ENCODE measurements around the gene LRFN5.
"Not testable (repeated sequence)": the region's sequence is repeated elsewhere in the genome, so short reads cannot be mapped to it uniquely, and the experiment has no call there.

Gene LRFN5

DNA sequence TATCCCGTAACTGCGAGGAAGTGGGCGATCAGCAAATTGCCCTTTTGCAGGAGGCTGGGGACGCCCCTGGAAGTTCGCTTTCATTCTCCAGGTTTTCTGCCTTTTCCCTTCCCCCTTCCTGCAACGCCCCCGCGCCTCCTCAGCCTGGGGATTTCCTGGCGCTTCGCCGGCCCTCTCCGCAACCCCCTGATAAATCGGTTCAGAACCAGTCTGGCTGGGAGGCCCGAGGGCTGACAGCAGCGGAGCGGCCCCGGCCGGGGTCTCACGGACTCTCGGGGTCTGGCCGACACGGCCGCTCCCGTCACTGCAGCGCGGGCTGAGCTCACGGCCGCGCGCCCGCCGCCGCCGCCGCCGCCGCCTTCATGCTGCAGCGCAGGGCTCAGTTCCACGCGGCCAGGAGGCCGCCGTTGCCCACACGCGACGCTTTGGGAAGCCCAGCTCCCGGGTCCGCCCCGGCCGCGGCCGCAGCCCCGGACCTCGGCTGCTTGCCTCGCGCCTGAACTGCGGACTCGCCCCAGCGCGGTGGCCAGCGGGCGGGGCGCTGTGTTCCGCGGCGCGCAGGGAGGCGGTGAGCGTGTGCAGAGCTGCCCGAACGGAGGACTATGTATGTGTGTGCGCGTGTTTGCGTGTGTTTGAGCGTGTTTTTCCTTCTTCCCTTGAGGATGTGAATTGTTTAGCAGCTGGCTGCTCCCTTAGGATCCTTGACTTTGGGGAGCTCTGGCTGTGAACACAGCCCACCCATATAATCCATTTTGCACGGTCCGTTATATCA is at the start of gene LRFN5:
TSS of gene LRFN5 (plus strand) at position 345 of the 772 bp plus-strand sequence.
- H3K27ac Mint-ChIP-seq = no peak within 1 kb of the TSS
- peaks cover 5% of the 10 kb centered on the region for H3K4me1 Mint-ChIP-seq (ENCODE audit: low read depth)
- H3K4me3 Mint-ChIP-seq = peak within 1 kb of the TSS; percentile 42
- no peaks in the 10 kb centered on the region for H3K9me3 Mint-ChIP-seq
- intact Hi-C loops (cut with micrococcal nuclease) = no loop called here
- no peaks in the 10 kb centered on the region for H3K36me3 Mint-ChIP-seq (ENCODE audit: low read depth)
- peaks cover 74% of the 10 kb centered on the region for H3K27me3 Mint-ChIP-seq

- no peaks in the 10 kb centered on the region for H3K27me3 Mint-ChIP-seq
- no peaks in the 10 kb centered on the region for H3K36me3 Mint-ChIP-seq (ENCODE audit: low read depth)
- no peak overlapping the region for H3K4me3 Mint-ChIP-seq
- H3K27ac Mint-ChIP-seq = no peak overlapping the region
- intact Hi-C loops (cut with micrococcal nuclease) = no loop called here
- H3K9me3 Mint-ChIP-seq = no peaks in the 10 kb centered on the region
- no peaks in the 10 kb centered on the region for H3K4me1 Mint-ChIP-seq (ENCODE audit: low read depth)
Measured at GRCh38 chr14:41558490-41558889, 48.2 kb upstream of the LRFN5 start.

GRCh38 chr14:41566864-41567263 is 39.8 kb upstream of the LRFN5 start:
- H3K4me1 Mint-ChIP-seq (ENCODE audit: low read depth); H3K36me3 Mint-ChIP-seq (ENCODE audit: low read depth); H3K27me3 Mint-ChIP-seq; intact Hi-C loops (cut with micrococcal nuclease); H3K4me3 Mint-ChIP-seq; H3K27ac Mint-ChIP-seq: not testable (repeated sequence)
- H3K9me3 Mint-ChIP-seq = peaks cover 19% of the 10 kb centered on the region

- Mint-ChIP-seq H3K27ac (no peak overlapping the region), H3K27me3 (no peaks in the 10 kb centered on the region), H3K36me3 (ENCODE audit: low read depth) (no peaks in the 10 kb centered on the region), H3K4me1 (ENCODE audit: low read depth) (no peaks in the 10 kb centered on the region), H3K4me3 (no peak overlapping the region), H3K9me3 (peaks cover 19% of the 10 kb centered on the region)
- intact Hi-C loops (cut with micrococcal nuclease) = no loop called here
Measured at GRCh38 chr14:41568979-41569378, 37.7 kb upstream of the LRFN5 start.

DNA sequence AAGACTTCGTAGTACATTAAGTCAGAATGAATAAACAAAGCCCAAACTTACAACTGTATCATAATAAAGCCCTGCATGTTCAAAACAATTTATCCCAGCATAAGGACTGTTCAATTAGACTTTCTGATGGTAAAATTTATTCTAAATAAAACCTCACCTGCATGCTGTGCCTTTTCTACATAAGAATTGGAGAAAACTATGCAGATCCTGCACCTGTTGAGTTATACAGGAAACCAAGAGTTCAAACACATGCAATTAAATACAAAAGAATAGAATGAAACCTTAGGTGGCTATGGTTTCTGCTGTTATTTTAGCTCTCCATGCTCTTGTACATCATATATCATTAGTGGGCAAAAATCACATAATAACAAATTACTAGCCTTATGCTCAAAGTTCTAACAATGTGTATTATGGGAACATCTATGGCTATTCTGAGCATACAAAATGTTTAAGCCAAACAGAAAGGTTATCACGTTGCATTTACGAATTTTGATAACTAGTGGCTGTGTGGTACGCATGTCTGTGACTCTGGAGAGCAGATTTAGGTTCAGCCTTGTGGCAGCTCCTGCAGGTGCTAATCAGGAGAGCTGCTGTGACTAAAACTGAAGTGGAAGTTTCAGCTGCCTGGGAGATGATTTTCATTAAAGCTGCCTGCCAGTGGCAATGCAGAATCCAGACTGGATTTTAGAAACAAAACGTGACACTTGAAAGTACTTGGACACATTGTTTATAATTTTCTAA is 36.1 kb upstream of the LRFN5 start:
- H3K36me3 Mint-ChIP-seq (ENCODE audit: low read depth) = no peaks in the 10 kb centered on the region
- no peaks in the 10 kb centered on the region for H3K27me3 Mint-ChIP-seq
- H3K4me3 Mint-ChIP-seq = no peak overlapping the region
- peaks cover 19% of the 10 kb centered on the region for H3K9me3 Mint-ChIP-seq
- intact Hi-C loops (cut with micrococcal nuclease) = no loop called here
- no peak overlapping the region for H3K27ac Mint-ChIP-seq
- H3K4me1 Mint-ChIP-seq (ENCODE audit: low read depth) = no peaks in the 10 kb centered on the region

DNA sequence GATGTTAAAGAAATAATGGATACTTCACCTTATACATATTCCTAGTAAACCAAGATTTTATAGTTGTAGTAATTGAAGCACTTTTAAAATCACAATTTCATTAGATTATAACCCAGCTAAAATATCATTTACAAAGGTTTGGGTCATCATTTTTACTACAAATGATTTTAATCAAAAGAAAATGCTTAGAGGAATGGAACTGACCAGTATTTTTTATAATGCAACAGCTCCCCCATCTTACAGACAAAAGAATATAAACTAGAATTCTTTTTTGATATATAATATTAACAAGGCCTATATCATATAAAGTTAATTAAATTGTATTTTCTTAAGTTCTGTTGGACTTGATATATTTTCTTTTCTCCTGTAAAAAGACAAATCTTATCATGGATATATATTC is 20.4 kb upstream of the LRFN5 start:
- no peak overlapping the region for H3K27ac Mint-ChIP-seq
- intact Hi-C loops (cut with micrococcal nuclease) = no loop called here
- H3K27me3 Mint-ChIP-seq = no peaks in the 10 kb centered on the region
- H3K9me3 Mint-ChIP-seq = no peaks in the 10 kb centered on the region
- no peaks in the 10 kb centered on the region for H3K36me3 Mint-ChIP-seq (ENCODE audit: low read depth)
- H3K4me1 Mint-ChIP-seq (ENCODE audit: low read depth) = no peaks in the 10 kb centered on the region
- no peak overlapping the region for H3K4me3 Mint-ChIP-seq

GRCh38 chr14:41597647-41598046 is 9.0 kb upstream of the LRFN5 start:
- H3K27me3 Mint-ChIP-seq = peaks cover 3% of the 10 kb centered on the region
- no peak overlapping the region for H3K4me3 Mint-ChIP-seq
- no peaks in the 10 kb centered on the region for H3K4me1 Mint-ChIP-seq (ENCODE audit: low read depth)
- H3K36me3 Mint-ChIP-seq (ENCODE audit: low read depth) = no peaks in the 10 kb centered on the region
- H3K9me3 Mint-ChIP-seq = no peaks in the 10 kb centered on the region
- no peak overlapping the region for H3K27ac Mint-ChIP-seq
- intact Hi-C loops (cut with micrococcal nuclease) = no loop called here

DNA sequence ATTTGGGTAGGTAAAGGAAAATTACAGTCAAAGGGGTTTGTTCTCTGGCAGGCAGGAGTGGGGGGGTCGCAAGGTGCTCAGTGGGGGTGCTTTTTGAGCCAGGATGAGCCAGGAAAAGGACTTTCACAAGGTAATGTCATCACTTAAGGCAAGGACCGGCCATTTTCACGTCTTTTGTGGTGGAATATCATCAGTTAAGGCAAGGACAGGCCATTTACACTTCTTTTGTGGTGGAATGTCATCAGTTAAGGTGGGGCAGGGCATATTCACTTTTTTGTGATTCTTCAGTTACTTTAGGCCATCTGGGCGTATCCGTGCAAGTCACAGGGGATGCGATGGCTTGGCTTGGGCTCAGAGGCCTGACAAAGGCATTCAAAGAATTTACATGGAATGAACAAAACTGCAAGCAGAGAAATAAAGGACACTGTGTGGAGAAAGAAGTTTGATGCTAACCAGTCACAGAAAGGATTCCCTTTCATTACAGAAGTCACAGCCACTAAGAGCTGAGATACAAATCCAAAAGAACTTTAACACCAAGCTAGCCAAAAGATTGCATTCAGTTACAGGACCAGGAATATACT is 6.8 kb upstream of the LRFN5 start:
- not testable (repeated sequence) for H3K4me3 Mint-ChIP-seq; H3K36me3 Mint-ChIP-seq (ENCODE audit: low read depth); H3K27ac Mint-ChIP-seq

GRCh38 chr14:41604721-41605531 is 1.8 kb upstream of the LRFN5 start:
- Mint-ChIP-seq H3K27me3 (peaks cover 61% of the 10 kb centered on the region), H3K9me3 (no peaks in the 10 kb centered on the region), H3K4me3 (no peak overlapping the region), H3K27ac (no peak overlapping the region), H3K4me1 (ENCODE audit: low read depth) (peaks cover 5% of the 10 kb centered on the region), H3K36me3 (ENCODE audit: low read depth) (no peaks in the 10 kb centered on the region)
- intact Hi-C loops (cut with micrococcal nuclease) = no loop called here

More for the DNA sequence above, 6.8 kb upstream of the LRFN5 start:
- H3K4me1 Mint-ChIP-seq (ENCODE audit: low read depth); H3K9me3 Mint-ChIP-seq; intact Hi-C loops (cut with micrococcal nuclease): not testable (repeated sequence)
- H3K27me3 Mint-ChIP-seq = peaks cover 15% of the 10 kb centered on the region

DNA sequence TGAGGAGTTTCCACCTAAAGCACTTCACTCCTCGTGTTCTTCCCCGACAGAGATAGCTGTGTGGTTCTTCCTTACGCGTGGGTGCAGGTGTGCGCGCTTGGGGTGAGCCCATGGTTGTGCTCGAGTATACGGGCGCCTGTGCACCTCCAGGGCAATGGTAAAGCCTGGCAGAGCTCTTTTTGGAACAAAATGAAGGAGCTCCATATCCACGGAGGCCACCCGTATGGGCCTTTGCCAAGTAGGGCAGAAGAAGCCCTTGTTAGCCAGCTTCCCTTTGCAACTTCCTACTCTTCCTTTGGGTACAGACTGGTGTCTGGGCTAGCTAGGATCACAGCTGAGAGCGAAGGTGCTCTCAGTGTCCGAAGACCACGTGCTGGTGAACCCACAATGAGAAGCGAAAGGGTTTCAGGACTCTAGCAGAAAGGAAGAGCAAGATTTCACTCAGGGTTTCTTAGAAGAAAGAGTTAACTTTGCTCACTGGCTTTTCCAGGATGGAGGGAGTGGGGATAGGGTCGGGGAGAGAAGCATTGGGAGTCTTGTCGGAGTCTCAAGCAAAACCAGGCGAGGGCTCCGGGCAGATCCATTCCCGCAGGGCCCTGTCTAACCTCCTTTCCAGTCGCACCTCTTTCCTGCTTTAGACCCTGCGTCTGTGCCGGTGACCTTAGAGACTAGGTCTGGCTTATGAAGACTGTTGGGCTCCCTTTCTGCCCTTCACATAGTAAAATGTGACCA is 960 bp upstream of the LRFN5 start:
- H3K36me3 Mint-ChIP-seq (ENCODE audit: low read depth) = no peaks in the 10 kb centered on the region
- no peak overlapping the region for H3K27ac Mint-ChIP-seq
- peaks cover 5% of the 10 kb centered on the region for H3K4me1 Mint-ChIP-seq (ENCODE audit: low read depth)
- intact Hi-C loops (cut with micrococcal nuclease) = no loop called here
- H3K4me3 Mint-ChIP-seq = no peak overlapping the region
- peaks cover 67% of the 10 kb centered on the region for H3K27me3 Mint-ChIP-seq
- no peaks in the 10 kb centered on the region for H3K9me3 Mint-ChIP-seq

DNA sequence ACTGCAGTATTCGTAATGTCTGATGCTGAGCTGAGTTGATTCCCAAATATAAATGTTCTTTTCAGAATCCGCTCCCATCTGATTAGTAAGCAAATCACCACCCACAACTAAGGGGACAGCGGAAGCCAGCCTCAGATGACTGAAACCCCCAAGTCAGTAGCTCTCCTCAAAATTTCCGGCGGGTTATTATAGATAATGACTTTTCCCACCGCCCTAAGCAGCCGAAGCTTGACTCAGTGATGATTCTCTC is 469 bp upstream of the LRFN5 start:
- Mint-ChIP-seq H3K4me3 (peak overlapping the region; percentile 42), H3K4me1 (ENCODE audit: low read depth) (peaks cover 5% of the 10 kb centered on the region), H3K27ac (no peak overlapping the region), H3K9me3 (no peaks in the 10 kb centered on the region), H3K36me3 (ENCODE audit: low read depth) (no peaks in the 10 kb centered on the region), H3K27me3 (peaks cover 72% of the 10 kb centered on the region)
- intact Hi-C loops (cut with micrococcal nuclease) = no loop called here

DNA sequence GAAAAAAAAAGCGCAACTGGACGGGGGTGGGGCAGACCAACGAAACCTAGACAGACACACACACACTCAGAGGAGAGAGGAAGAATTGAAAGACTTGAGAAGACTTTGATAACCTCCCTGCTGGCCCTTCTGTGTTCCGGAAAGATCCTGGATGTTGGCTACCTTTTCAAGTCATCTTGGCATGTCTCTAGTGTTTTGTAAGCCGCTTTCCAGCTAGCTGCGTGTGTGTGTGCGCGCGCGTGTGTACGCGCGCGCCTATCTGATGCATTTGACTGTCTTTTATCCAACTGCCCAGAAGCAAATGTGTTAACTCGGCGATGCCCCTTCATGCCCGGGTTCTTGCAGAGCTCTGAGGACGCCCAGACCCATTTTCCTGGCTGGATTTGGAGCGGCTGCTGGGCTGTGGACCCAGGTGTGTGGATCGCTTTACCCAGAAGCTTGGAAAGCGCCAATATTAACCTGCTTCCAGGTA is 664 bp downstream of the LRFN5 start:
- Mint-ChIP-seq H3K36me3 (ENCODE audit: low read depth) (no peaks in the 10 kb centered on the region), H3K9me3 (no peaks in the 10 kb centered on the region), H3K4me3 (no peak overlapping the region), H3K27me3 (peaks cover 76% of the 10 kb centered on the region), H3K27ac (no peak overlapping the region), H3K4me1 (ENCODE audit: low read depth) (peaks cover 5% of the 10 kb centered on the region)
- intact Hi-C loops (cut with micrococcal nuclease) = no loop called here

GRCh38 chr14:41607966-41608663 is 1.4 kb downstream of the LRFN5 start:
- intact Hi-C loops (cut with micrococcal nuclease) = no loop called here

More at GRCh38 chr14:41607966-41608663, 1.4 kb downstream of the LRFN5 start:
- H3K4me3 Mint-ChIP-seq = no peak overlapping the region
- H3K9me3 Mint-ChIP-seq = no peaks in the 10 kb centered on the region
- H3K27me3 Mint-ChIP-seq = peaks cover 76% of the 10 kb centered on the region
- peaks cover 5% of the 10 kb centered on the region for H3K4me1 Mint-ChIP-seq (ENCODE audit: low read depth)
- H3K27ac Mint-ChIP-seq = no peak overlapping the region
- no peaks in the 10 kb centered on the region for H3K36me3 Mint-ChIP-seq (ENCODE audit: low read depth)
